ENCODE data around the gene ZNF469.
"Not testable (repeated sequence)": the region's sequence is repeated elsewhere in the genome, so short reads cannot be mapped to it uniquely, and the experiment has no call there.

Gene ZNF469

GRCh38 chr16:88348377-88349152 lies 34.2 kb upstream of the ZNF469 start:
- FAIRE-seq = no peak

- FAIRE-seq = no peak
Measured at GRCh38 chr16:88349153-88349902, 33.4 kb upstream of the ZNF469 start.

- FAIRE-seq = no peak
Measured at GRCh38 chr16:88349903-88350900, 32.6 kb upstream of the ZNF469 start.

GRCh38 chr16:88350922-88351321 lies 31.8 kb upstream of the ZNF469 start:
- no peak for FAIRE-seq

GRCh38 chr16:88351491-88352101 lies 31.2 kb upstream of the ZNF469 start:
- FAIRE-seq = no peak

GRCh38 chr16:88352261-88353200 lies 30.2 kb upstream of the ZNF469 start:
- no peak for FAIRE-seq

- FAIRE-seq = no peak
Measured at GRCh38 chr16:88353232-88353631, 29.5 kb upstream of the ZNF469 start.

GRCh38 chr16:88353691-88354090 lies 29.1 kb upstream of the ZNF469 start:
- FAIRE-seq = no peak

- FAIRE-seq = no peak
Measured at GRCh38 chr16:88354229-88355092, 28.3 kb upstream of the ZNF469 start.

- no peak for FAIRE-seq
Measured at GRCh38 chr16:88355093-88355388, 27.7 kb upstream of the ZNF469 start.

- no peak for FAIRE-seq
Measured at GRCh38 chr16:88355389-88356123, 27.2 kb upstream of the ZNF469 start.

GRCh38 chr16:88356124-88356726 lies 26.5 kb upstream of the ZNF469 start:
- FAIRE-seq = no peak

- no peak for FAIRE-seq
Measured at GRCh38 chr16:88356727-88357199, 26.0 kb upstream of the ZNF469 start.

- FAIRE-seq = no peak
Measured at GRCh38 chr16:88357317-88358022, 25.3 kb upstream of the ZNF469 start.

- FAIRE-seq = no peak
Measured at GRCh38 chr16:88358023-88358420, 24.7 kb upstream of the ZNF469 start.

- no peak for FAIRE-seq
Measured at GRCh38 chr16:88359008-88359407, 23.8 kb upstream of the ZNF469 start.

GRCh38 chr16:88360401-88360800 lies 22.4 kb upstream of the ZNF469 start:
- FAIRE-seq = not testable (repeated sequence)

- FAIRE-seq = no peak
Measured at GRCh38 chr16:88360999-88361398, 21.8 kb upstream of the ZNF469 start.

- FAIRE-seq = no peak
Measured at GRCh38 chr16:88361775-88362174, 21.0 kb upstream of the ZNF469 start.

Measured in TTC549 (cell line).